ENCODE data around the gene NKIRAS1. TPM values are rescaled to one million over a fixed set of nuclear protein-coding genes. Genes with fewer than 3 reads are reported as not detected.

NKIRAS1 gene
- 5.3 and 7.5 TPM in 2 replicates for total RNA-seq

DNA sequence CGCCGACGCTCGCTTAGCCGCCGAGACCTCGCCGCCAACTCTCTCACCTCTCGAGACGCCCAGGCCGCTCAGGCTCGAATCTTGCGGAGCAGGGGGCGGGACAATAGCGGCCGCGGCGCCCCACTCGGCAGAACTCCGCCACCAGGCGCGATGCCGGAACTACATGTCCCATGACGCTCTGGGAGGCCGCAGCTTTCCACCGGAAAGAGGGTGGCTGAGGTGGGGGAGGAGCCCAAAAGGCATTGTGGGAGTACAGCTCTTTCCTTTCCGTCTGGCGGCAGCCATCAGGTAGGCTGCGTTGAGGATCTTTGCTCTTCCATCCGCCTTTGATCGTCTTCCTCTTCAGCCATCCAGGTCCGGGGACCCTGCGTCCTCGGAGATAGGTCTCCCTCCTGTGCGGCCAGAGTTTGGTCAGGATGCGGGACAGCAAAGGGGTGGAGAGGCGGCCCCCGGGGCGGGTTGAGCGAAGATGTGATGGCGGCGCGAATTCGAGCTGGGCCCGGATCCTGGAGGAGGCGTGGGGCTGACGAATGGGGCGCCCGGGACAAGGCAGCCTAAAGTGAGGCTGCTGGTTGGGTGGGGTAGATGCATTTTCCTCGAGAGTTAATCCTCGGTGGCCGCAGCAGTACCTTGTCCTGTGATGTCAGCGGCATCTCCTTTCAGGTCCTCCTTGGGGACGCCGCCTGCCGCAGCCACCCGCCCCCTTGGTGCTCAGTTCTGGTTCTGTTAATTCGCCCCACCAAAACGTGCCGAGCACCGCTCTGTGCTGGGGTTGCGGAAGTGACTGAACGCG is at the start of gene NKIRAS1, which contains the start of gene RPL15:
Gene NKIRAS1, minus strand, starts transcription at position 105 of the 793 bp plus-strand sequence. CDS start 6,086 bp downstream, outside the sequence.
Gene RPL15, plus strand, starts transcription at position 247 of the 793 bp plus-strand sequence. CDS start 728 bp downstream, outside the sequence.

DNA sequence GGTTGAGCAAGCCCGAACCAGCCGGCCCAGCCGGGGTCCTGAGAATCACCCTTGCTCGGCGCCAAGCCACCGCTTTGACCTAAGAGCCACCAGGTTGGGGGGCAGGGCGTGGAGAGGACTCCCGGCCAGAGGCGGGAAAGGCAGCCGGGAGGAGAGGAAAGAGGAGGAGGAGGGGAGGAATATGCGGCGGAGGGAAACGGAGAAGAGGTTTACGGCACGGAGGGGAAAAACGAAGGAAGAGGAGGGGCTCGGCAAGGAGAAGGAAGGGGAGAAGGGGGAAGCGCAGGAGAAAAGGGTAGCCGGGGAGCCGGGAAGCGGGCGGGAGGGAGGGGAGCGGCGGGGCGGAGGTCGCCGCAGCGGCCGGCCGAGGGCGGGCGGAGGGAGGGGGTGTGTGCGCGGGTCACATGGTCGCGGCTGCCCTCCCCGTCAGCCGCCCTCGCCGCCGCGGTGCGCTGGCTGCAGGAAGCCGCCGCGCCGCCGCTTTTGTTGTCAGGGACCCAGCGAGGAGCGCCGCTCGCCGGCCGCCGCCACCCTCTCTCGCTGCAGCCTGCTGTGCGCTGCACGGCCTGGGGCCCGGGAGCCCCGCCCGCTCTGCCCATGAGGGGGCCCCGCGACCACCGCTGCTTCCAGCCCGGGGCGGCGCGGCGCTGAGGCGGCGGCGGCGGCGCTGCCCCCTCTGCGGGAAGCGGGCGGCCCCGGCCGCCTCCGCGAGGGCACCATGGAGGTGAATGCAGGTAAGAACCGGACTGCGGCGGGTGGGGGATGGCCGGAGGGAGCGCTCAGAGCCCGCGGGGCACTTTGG is 28.3 kb upstream of the NKIRAS1 start, which contains the start of gene NR1D2:
Gene NR1D2, plus strand, starts transcription at position 426 of the 802 bp plus-strand sequence. Its CDS starts 293 bp downstream, at position 719.

Other genes with a start within 250 kb of the NKIRAS1 start
- 61.5 and 80.2 TPM in 2 replicates for gene UBE2E1, start 111.0 kb downstream of the NKIRAS1 start, total RNA-seq
- 3,895 and 5,262 TPM in 2 replicates for gene RPL15, start 142 bp upstream of the NKIRAS1 start, total RNA-seq
- 6.8 and 10.1 TPM in 2 replicates for gene NR1D2, start 28.3 kb upstream of the NKIRAS1 start, total RNA-seq